Renal cortex interstitium (tissue), 11 donors: ENCODE results near the gene DPPA5. TPM values are rescaled to one million over a fixed set of nuclear protein-coding genes. Genes with fewer than 3 reads are reported as not detected.
"Not testable (repeated sequence)": the region's sequence is repeated elsewhere in the genome, so short reads cannot be mapped to it uniquely, and the experiment has no call there.

Experiments used
- DNase-seq, 11 donors: peaks; one replicate each; pipeline ENCODE4 v3.0.0-alpha.2; 2013; ENCODE audit warnings: low read depth in 9 of 11, low spot score in 4 of 11; ENCODE audit errors: extremely low read depth in 1 of 11
- polyA plus RNA-seq, 3 donors: library from polyadenylated mRNA; unstranded; fragments of 120-200 nt; gene quantifications; one replicate each; pipeline ENCODE4 v1.2.1, GENCODE V29; 2013; ENCODE audit not compliant: insufficient read length in 3 of 3

The DPPA5 gene
- polyA plus RNA-seq, 3 donors = not detected

GRCh38 chr6:73368675-73369074, 14.6 kb upstream of the DPPA5 start:
- DNase-seq = no peak

GRCh38 chr6:73367761-73368355, 13.8 kb upstream of the DPPA5 start:
- no peak for DNase-seq

GRCh38 chr6:73364549-73364948, 10.5 kb upstream of the DPPA5 start:
- no peak for DNase-seq

- DNase-seq = no peak
These were observed 10.0 kb upstream of the DPPA5 start for GRCh38 chr6:73364121-73364520.

- no peak for DNase-seq
These were observed 9.4 kb upstream of the DPPA5 start for GRCh38 chr6:73363537-73363875.

GRCh38 chr6:73362869-73363536, 8.9 kb upstream of the DPPA5 start:
- no peak for DNase-seq

- DNase-seq = no peak
These were observed 8.3 kb upstream of the DPPA5 start, which contains the start of gene KHDC3L for GRCh38 chr6:73362358-73362757. KHDC3L (plus strand) TSS chr6:73362658; CDS start chr6:73362730, 72 bp downstream.

- DNase-seq = no peak
These were observed 4.8 kb downstream of the DPPA5 start for GRCh38 chr6:73349311-73349710.

- no peak for DNase-seq
These were observed 5.4 kb downstream of the DPPA5 start for GRCh38 chr6:73348550-73349204.

- no peak for DNase-seq
These were observed 10.9 kb downstream of the DPPA5 start for GRCh38 chr6:73343164-73343563.

- DNase-seq = no peak
These were observed 11.9 kb downstream of the DPPA5 start for GRCh38 chr6:73342174-73342573.

- no peak for DNase-seq
These were observed 12.7 kb downstream of the DPPA5 start for GRCh38 chr6:73341335-73341734.

- DNase-seq = no peak
These were observed 14.0 kb downstream of the DPPA5 start for GRCh38 chr6:73340048-73340447.

- no peak for DNase-seq
These were observed 14.7 kb downstream of the DPPA5 start for GRCh38 chr6:73339340-73339739.

- DNase-seq = no peak
These were observed 24.9 kb downstream of the DPPA5 start for GRCh38 chr6:73329201-73329600.

GRCh38 chr6:73328790-73329189, 25.3 kb downstream of the DPPA5 start:
- no peak for DNase-seq

GRCh38 chr6:73325656-73326055, 28.4 kb downstream of the DPPA5 start:
- DNase-seq = no peak

- DNase-seq = no peak
These were observed 30.8 kb downstream of the DPPA5 start for GRCh38 chr6:73323323-73323722.

- DNase-seq = no peak
These were observed 39.2 kb downstream of the DPPA5 start for GRCh38 chr6:73314577-73315492.

GRCh38 chr6:73310503-73310845, 43.6 kb downstream of the DPPA5 start:
- DNase-seq = not testable (repeated sequence)
